IMR-90 (cell line): ENCODE results near the gene ST8SIA4. TPM values are rescaled to one million over a fixed set of nuclear protein-coding genes. Genes with fewer than 3 reads are reported as not detected.

Source experiments
- ATAC-seq: fragments of 200-7000 bp; cut with Tn5 transposase; 2 replicates; pipeline ENCODE4 v1.9.1; 2020; ENCODE audit warnings: low read depth, mild to moderate bottlenecking, moderate library complexity
- BruUV-seq: library from RNA; stranded (reverse); fragments of 400-500 nt; replicated peaks from 2 replicates; lab custom pipeline; 2021; lab: Mats Ljungman, UMichigan
- CTCF ChIA-PET: fragments of 300-600 bp; formaldehyde crosslinking; extraction: SDS; loops from one replicate; lab custom pipeline; 2021; ENCODE audit warnings: antibody characterized with exemption; lab: Yijun Ruan, JAX
- POLR2A ChIA-PET: fragments of 300-600 bp; sonication (Branson Sonifier 250); formaldehyde crosslinking; loops from one replicate; lab custom pipeline; 2022; ENCODE audit warnings: antibody characterized with exemption; ENCODE audit not compliant: unreplicated experiment; lab: Charles Lee
- DNase-seq: peaks from one replicate; pipeline ENCODE4 v3.0.0; 2013
- H2AFZ ChIP-seq: replicated peaks from 2 replicates; pipeline ENCODE3; 2013; ENCODE audit warnings: low read length, mild to moderate bottlenecking; ENCODE audit not compliant: poor library complexity
- H2AK5ac ChIP-seq: 2 replicates; pipeline ENCODE4 v1.6.1; 2013; ENCODE audit warnings: low read depth, low read length, inconsistent platforms
- H2AK9ac ChIP-seq: replicated peaks from 2 replicates; pipeline ENCODE3; 2013; ENCODE audit warnings: mild to moderate bottlenecking, low read depth, low read length, moderate library complexity; ENCODE audit not compliant: poor library complexity
- H2BK120ac ChIP-seq: 2 replicates; pipeline ENCODE4 v1.6.1; 2013; ENCODE audit warnings: low read depth, low read length, inconsistent platforms
- H2BK15ac ChIP-seq: 3 replicates; pipeline ENCODE4 v1.6.1; 2013; ENCODE audit warnings: low read depth, low read length, inconsistent platforms
- H2BK20ac ChIP-seq: 2 replicates; pipeline ENCODE4 v1.6.1; 2013; ENCODE audit warnings: low read depth, mild to moderate bottlenecking, inconsistent platforms, low read length, moderate library complexity
- H2BK5ac ChIP-seq: 2 replicates; pipeline ENCODE4 v1.6.1; 2013; ENCODE audit warnings: mild to moderate bottlenecking, low read depth, low read length, inconsistent platforms; ENCODE audit not compliant: poor library complexity, severe bottlenecking
- H3K14ac ChIP-seq: replicated peaks from 2 replicates; pipeline ENCODE4 v1.6.1; 2013; ENCODE audit warnings: low read depth, low read length, inconsistent platforms
- H3K18ac ChIP-seq: 2 replicates; pipeline ENCODE4 v1.6.1; 2013; ENCODE audit warnings: low read depth, low read length, control low read depth
- H3K23ac ChIP-seq: 2 replicates; pipeline ENCODE4 v1.6.1; 2013; ENCODE audit warnings: low read depth, low read length, inconsistent platforms
- H3K27ac ChIP-seq: 2 replicates; pipeline ENCODE4 v1.5.1; 2013; ENCODE audit warnings: mild to moderate bottlenecking, control low read depth, low read length; ENCODE audit not compliant: insufficient read depth
- H3K27me3 ChIP-seq: 2 replicates; pipeline ENCODE4 v1.6.1; 2013; ENCODE audit warnings: low read length; ENCODE audit not compliant: control insufficient read depth, insufficient read depth
- H3K36me3 ChIP-seq: 2 replicates; pipeline ENCODE4 v1.6.1; 2013; ENCODE audit warnings: low read length, mixed read lengths; ENCODE audit not compliant: control insufficient read depth, insufficient read depth
- H3K4ac ChIP-seq: 2 replicates; pipeline ENCODE4 v1.6.1; 2013; ENCODE audit warnings: low read depth, low read length, inconsistent platforms
- H3K4me1 ChIP-seq: 2 replicates; pipeline ENCODE4 v1.6.1; 2013; ENCODE audit warnings: low read length, mixed read lengths; ENCODE audit not compliant: control insufficient read depth, insufficient read depth
- H3K4me2 ChIP-seq: 2 replicates; pipeline ENCODE4 v1.6.1; 2013; ENCODE audit warnings: low read depth, mild to moderate bottlenecking, control low read depth, low read length, moderate library complexity
- H3K4me3 ChIP-seq: 2 replicates; pipeline ENCODE4 v1.5.1; 2013; ENCODE audit warnings: low read depth, mild to moderate bottlenecking, control low read depth, low read length, moderate library complexity; ENCODE audit not compliant: insufficient read depth
- H3K56ac ChIP-seq: 2 replicates; pipeline ENCODE4 v1.6.1; 2013; ENCODE audit warnings: low read length, inconsistent platforms; ENCODE audit not compliant: insufficient read depth; ENCODE audit errors: extremely low read depth
- H3K79me1 ChIP-seq, 2 experiments: 2 replicates each; pipeline ENCODE4 v1.6.1; 2013; ENCODE audit warnings: low read length in 2 of 2, inconsistent platforms in 1 of 2, low read depth in 1 of 2
- H3K9ac ChIP-seq: 2 replicates; pipeline ENCODE4 v1.6.1; 2013; ENCODE audit warnings: low read depth, low read length, control low read depth
- H3K9me1 ChIP-seq: 2 replicates; pipeline ENCODE4 v1.6.1; 2013; ENCODE audit warnings: low read length, inconsistent platforms; ENCODE audit not compliant: insufficient read depth
- H3K9me3 ChIP-seq: 2 replicates; pipeline ENCODE4 v1.6.1; 2013; ENCODE audit warnings: low read length; ENCODE audit not compliant: control insufficient read depth, insufficient read depth
- H4K20me1 ChIP-seq: 2 replicates; pipeline ENCODE4 v1.6.1; 2013; ENCODE audit warnings: low read length, inconsistent platforms; ENCODE audit not compliant: insufficient read depth
- H4K5ac ChIP-seq: 2 replicates; pipeline ENCODE4 v1.6.1; 2013; ENCODE audit warnings: mild to moderate bottlenecking, low read depth, low read length, control low read depth
- H4K8ac ChIP-seq, 2 experiments: 2 replicates each; pipeline ENCODE4 v1.6.1; 2013; ENCODE audit warnings: low read depth in 2 of 2, low read length in 2 of 2, control low read depth in 1 of 2, inconsistent platforms in 1 of 2
- H4K91ac ChIP-seq: 2 replicates; pipeline ENCODE4 v1.6.1; 2013; ENCODE audit warnings: low read depth, low read length, inconsistent platforms; ENCODE audit not compliant: insufficient read depth
- CHD1 ChIP-seq: IDR thresholded peaks from 2 replicates; pipeline ENCODE4 v1.6.1; 2012; ENCODE audit warnings: low read depth, low read length, improper control_type of control experiment
- SMC3 ChIP-seq: fragments of 150-350 bp; IDR thresholded peaks from 2 replicates; pipeline ENCODE4 v1.6.1; 2016; ENCODE audit warnings: low read depth, mild to moderate bottlenecking, antibody characterized with exemption, low read length, moderate library complexity
- WGBS, 2 experiments: methylation state at CpG; one replicate each; pipeline versions ENCODE4 v1.1.5 to v1.1.7; 2013; ENCODE audit warnings: missing lambda C conversion rate in 2 of 2; ENCODE audit not compliant: insufficient read length in 1 of 2; ENCODE audit errors: extremely low coverage in 2 of 2; 5-methylcytosine and 5-hydroxymethylcytosine counted together
- dilution Hi-C: fragments of 300-500 bp; cut with HindIII; formaldehyde crosslinking; loops from one replicate; pipeline ENCODE4 v1.14.3; 2018; ENCODE audit warnings: low sequenced_read_pairs; ENCODE audit not compliant: unreplicated experiment
- in situ Hi-C: fragments of 300-500 bp; cut with MboI; formaldehyde crosslinking; loops from 3 replicates; pipeline ENCODE4 v1.14.3; 2019; ENCODE audit warnings: low sequenced_read_pairs, inconsistent platforms, mixed read lengths
- intact Hi-C: fragments of 100-400 bp; cut with micrococcal nuclease; formaldehyde crosslinking; loops from 2 replicates; pipeline ENCODE4 v1.10.0; 2022
- polyA plus RNA-seq, 3 experiments: library from polyadenylated mRNA; depleted of rRNA; stranded (reverse); fragments of >200 nt; gene quantifications; 2 replicates each; pipeline ENCODE4 v1.2.3, GENCODE V29; 2012; ENCODE audit warnings: low replicate concordance in 1 of 3
- total RNA-seq: library from RNA; depleted of rRNA; stranded (reverse); fragments of >200 nt; gene quantifications from 2 replicates; pipeline ENCODE4 v1.2.3, GENCODE V29; 2012

Gene ST8SIA4
- total and polyA plus RNA-seq, 2 of the 4 experiments (the other 2 are of a cell fraction) = 0.02 to 0.18 TPM

DNA sequence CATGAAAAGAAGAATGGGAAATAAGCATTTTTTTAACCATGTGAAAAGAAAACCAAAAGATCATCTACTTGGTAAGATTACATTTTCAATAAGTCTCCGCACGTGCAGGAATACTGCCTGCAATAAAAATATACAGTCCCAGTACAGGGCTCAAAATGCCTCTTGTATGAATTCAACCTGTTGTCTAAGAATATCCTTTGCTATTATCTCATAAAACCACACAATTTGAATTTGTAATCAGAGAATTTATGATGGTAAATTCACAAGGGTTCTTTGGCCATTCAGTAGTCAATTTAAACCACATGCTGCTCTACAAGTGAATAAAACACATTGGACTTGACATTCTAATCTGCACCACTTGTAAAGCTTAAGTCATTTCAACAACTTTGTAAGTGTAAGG, 46.6 kb downstream of the ST8SIA4 start:
- no TSS peak for BruUV-seq
- POLR2A ChIA-PET = no interaction called here
- no peak overlapping the region for H3K4me2 ChIP-seq
- intact Hi-C loops = no loop called here
- H2AFZ ChIP-seq = no peak overlapping the region
- H3K14ac ChIP-seq = no peak overlapping the region
- no peaks in the 10 kb centered on the region for H3K36me3 ChIP-seq
- no peaks in the 10 kb centered on the region for H3K79me1 ChIP-seq
- H3K9me1 ChIP-seq = no peaks in the 10 kb centered on the region
- dilution Hi-C loops = no loop called here
- no peaks in the 10 kb centered on the region for H4K20me1 ChIP-seq
- H3K27ac ChIP-seq = no peak overlapping the region
- in situ Hi-C loops = no loop called here
- no peak overlapping the region for H3K4ac ChIP-seq
- H3K4me3 ChIP-seq = no peak overlapping the region
- H2BK120ac ChIP-seq = no peak overlapping the region
- no peak overlapping the region for H3K23ac ChIP-seq
- H2BK20ac ChIP-seq = no peak overlapping the region
- H3K18ac ChIP-seq = no peak overlapping the region
- H2AK9ac ChIP-seq = no peak overlapping the region
- CTCF ChIA-PET = no interaction called here
- WGBS, 2 experiments = no CpG with 5 or more reads among the region's 2 CpGs
- ATAC-seq = no peak
- TF ChIP-seq CHD1 = no peak
- TF ChIP-seq SMC3 = no peak
- no peak overlapping the region for H2BK15ac ChIP-seq
- no peak overlapping the region for H2AK5ac ChIP-seq
- no peak overlapping the region for H2BK5ac ChIP-seq
- H4K91ac ChIP-seq = no peak overlapping the region
- H4K8ac ChIP-seq = no peak overlapping the region
- no peak for DNase-seq
- H3K4me1 ChIP-seq = no peaks in the 10 kb centered on the region
- H4K5ac ChIP-seq = no peak overlapping the region
- no peaks in the 10 kb centered on the region for H3K9me3 ChIP-seq
- H3K56ac ChIP-seq = no peak overlapping the region
- H3K27me3 ChIP-seq = no peaks in the 10 kb centered on the region
- no peak overlapping the region for H3K9ac ChIP-seq
